AG04449 (cell line): ENCODE data around the gene CENPO.

Source experiments
- CTCF ChIA-PET: fragments of 350-600 bp; formaldehyde crosslinking; extraction: SDS; loops from one replicate; lab custom pipeline; 2021; ENCODE audit warnings: antibody characterized with exemption; lab: Yijun Ruan, JAX
- POLR2A ChIA-PET: fragments of 400-600, 350-600 bp; formaldehyde crosslinking; extraction: SDS; loops from one replicate; lab custom pipeline; 2020; ENCODE audit warnings: antibody characterized with exemption, inconsistent platforms; lab: Yijun Ruan, JAX
- DNase-seq: peaks from one replicate; pipeline ENCODE4 v3.0.0-alpha.2; 2010; ENCODE audit warnings: low read depth, low spot score
- H3K4me3 ChIP-seq: 2 replicates; pipeline ENCODE4 v1.5.1; 2011; ENCODE audit warnings: low read depth, mild to moderate bottlenecking, control low read depth, low read length
- TF ChIP-seq, protein P1 (sequence below): IDR thresholded peaks from one replicate; pipeline ENCODE4 v1.5.1; 2011; ENCODE audit warnings: mild to moderate bottlenecking, moderate library complexity, low read length, control low read depth, inconsistent platforms; ENCODE audit not compliant: insufficient read depth; ENCODE audit errors: missing control alignments

CENPO gene

DNA sequence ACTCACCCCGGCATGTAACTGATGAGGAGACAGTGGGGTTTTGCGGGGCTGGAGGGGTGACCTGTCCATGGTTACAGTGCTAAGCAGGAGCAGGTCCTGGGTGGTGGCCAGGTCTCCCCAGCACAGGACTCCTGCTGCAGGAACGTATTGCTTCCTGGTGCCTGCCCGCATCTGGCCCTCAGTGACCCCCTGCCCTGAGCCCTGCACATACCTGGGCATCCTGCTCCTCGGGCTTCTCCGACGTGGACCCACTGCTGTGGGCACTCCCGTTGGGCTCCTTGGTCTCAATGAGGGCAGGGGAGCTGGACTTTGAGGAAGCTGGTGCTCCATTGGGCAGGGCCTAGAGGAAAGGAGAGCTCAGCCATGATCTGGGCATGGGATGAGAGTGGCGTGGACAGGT lies 43.5 kb downstream of the CENPO start:
- POLR2A ChIA-PET: no interaction called here
- TF ChIP-seq, protein P1, sequence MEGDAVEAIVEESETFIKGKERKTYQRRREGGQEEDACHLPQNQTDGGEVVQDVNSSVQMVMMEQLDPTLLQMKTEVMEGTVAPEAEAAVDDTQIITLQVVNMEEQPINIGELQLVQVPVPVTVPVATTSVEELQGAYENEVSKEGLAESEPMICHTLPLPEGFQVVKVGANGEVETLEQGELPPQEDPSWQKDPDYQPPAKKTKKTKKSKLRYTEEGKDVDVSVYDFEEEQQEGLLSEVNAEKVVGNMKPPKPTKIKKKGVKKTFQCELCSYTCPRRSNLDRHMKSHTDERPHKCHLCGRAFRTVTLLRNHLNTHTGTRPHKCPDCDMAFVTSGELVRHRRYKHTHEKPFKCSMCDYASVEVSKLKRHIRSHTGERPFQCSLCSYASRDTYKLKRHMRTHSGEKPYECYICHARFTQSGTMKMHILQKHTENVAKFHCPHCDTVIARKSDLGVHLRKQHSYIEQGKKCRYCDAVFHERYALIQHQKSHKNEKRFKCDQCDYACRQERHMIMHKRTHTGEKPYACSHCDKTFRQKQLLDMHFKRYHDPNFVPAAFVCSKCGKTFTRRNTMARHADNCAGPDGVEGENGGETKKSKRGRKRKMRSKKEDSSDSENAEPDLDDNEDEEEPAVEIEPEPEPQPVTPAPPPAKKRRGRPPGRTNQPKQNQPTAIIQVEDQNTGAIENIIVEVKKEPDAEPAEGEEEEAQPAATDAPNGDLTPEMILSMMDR: no peak
- no peak for DNase-seq
- CTCF ChIA-PET: interaction anchor here (1.0 to 3.8 kb wide), 3 partner anchors 10 to 415 kb away, joined by 3 to 36 read pairs (median 7); no protein-coding TSS in a partner anchor
- no peak overlapping the region for H3K4me3 ChIP-seq

DNA sequence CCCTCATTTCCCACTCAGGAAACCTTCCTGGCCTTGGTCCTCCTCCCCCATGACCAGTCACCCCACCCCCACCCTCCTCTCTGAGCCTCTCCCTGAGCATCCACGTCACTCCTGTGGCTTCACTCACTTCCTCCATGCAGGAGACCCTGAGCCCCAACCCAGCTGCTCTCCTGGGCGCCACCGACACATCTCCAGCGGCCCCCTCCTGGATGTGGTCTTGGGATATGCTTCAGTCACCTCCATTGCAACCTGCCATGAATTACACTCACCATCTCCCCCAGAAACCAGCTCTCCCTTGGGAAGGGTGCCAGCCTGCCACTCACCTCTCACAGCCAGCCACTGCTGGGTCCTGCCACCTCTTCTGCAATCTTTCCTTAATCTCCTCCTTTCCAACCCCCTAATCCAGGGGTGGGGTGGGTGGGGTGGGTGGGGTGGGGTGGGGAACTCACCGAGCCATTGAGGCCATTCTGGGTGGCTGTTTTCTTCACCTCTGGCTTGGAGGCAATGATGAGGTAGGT lies 44.8 kb downstream of the CENPO start:
- no peak overlapping the region for H3K4me3 ChIP-seq
- CTCF ChIA-PET: interaction anchor here (1.0 to 3.8 kb wide), 4 partner anchors 12 to 428 kb away, joined by 3 to 36 read pairs (median 6); no protein-coding TSS in a partner anchor
- no peak for DNase-seq
- POLR2A ChIA-PET: no interaction called here
- TF ChIP-seq, protein P1: no peak

- no peak for DNase-seq
- H3K4me3 ChIP-seq: no peak overlapping the region
- ChIA-PET POLR2A (no interaction called here), CTCF (interaction anchor here (2.0 kb wide), 1 partner anchor 428 kb away, joined by 5 read pairs; no protein-coding TSS in a partner anchor)
- TF ChIP-seq, protein P1: no peak
Measured at GRCh38 chr2:24838541-24838940, 45.3 kb downstream of the CENPO start.

GRCh38 chr2:24839729-24840128 lies 46.5 kb downstream of the CENPO start:
- TF ChIP-seq, protein P1: no peak
- no peak for DNase-seq
- POLR2A ChIA-PET: no interaction called here
- H3K4me3 ChIP-seq: no peak overlapping the region
- CTCF ChIA-PET: interaction anchor here (2.0 to 2.1 kb wide), 2 partner anchors 12 to 429 kb away, joined by 5 to 8 read pairs; no protein-coding TSS in a partner anchor

DNA sequence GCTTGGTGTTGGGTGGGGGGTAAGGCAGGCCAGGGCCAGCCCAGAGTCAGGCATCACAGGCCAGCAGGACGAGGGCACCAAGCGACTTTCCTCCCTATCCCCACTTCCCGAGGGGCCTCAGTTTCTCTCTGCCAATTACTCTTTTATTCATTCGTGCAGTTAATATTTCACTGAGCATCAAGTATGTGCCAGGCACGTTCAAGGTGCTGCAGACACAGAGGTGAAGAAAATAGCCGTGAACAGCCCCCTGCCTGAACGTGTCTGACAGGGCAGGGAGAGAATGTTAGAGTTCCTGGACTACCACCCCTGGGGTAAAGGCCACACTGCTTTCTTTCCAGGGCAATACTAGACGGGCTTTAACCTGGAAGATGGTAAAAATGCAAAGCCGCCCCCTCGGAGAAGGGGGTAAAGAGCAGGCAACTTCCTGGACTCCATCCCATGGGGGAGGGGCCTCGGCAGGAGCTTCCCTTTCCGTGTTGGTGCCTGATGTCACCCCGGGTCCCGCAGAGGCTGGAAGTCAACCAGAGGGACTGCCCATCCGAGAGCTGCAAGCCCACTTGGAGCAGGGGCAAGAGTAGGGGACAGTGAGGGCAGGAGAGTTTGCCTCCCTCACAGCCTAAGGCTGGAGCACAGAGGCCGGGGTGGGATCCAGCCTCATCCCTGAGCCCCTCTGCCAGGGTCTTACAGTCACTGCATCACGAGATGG lies 47.1 kb downstream of the CENPO start:
- no peak for DNase-seq
- CTCF ChIA-PET: interaction anchor here (2.0 to 2.1 kb wide), 2 partner anchors 13 to 430 kb away, joined by 5 to 8 read pairs; no protein-coding TSS in a partner anchor
- no peak overlapping the region for H3K4me3 ChIP-seq
- TF ChIP-seq, protein P1: no peak
- POLR2A ChIA-PET: no interaction called here
